HepG2 (cell line): ENCODE data around the gene NRSN2. TPM values are rescaled to one million over a fixed set of nuclear protein-coding genes. Genes with fewer than 3 reads are reported as not detected.

Source experiments
- ARID5B ChIP-seq: IDR thresholded peaks from 2 replicates; pipeline ENCODE4 v1.4.0; 2020; ENCODE audit warnings: mild to moderate bottlenecking, missing genetic modification reagents
- BORCS8-MEF2B ChIP-seq: sonication (generic); formaldehyde crosslinking; IDR thresholded peaks from 2 replicates; pipeline ENCODE4 v1.8.0; 2022; ENCODE audit warnings: mild to moderate bottlenecking, missing genetic modification reagents
- DNMT1 ChIP-seq: sonication (generic); formaldehyde crosslinking; IDR thresholded peaks from 2 replicates; pipeline ENCODE4 v1.5.1; 2020; ENCODE audit warnings: mild to moderate bottlenecking, missing genetic modification reagents
- FIP1L1 ChIP-seq: fragments of 200-400 bp; formaldehyde crosslinking; IDR thresholded peaks from 2 replicates; pipeline ENCODE4 v1.6.1; 2018; ENCODE audit warnings: low read depth, mild to moderate bottlenecking, low read length, moderate library complexity, borderline replicate concordance; ENCODE audit not compliant: insufficient read depth
- GMEB2 ChIP-seq: IDR thresholded peaks from 2 replicates; pipeline ENCODE4 v1.6.1; 2016; ENCODE audit warnings: missing biosample characterization, missing genetic modification reagents, low read depth
- GPN1 ChIP-seq: sonication (generic); formaldehyde crosslinking; IDR thresholded peaks from 2 replicates; pipeline ENCODE4 v1.5.1; 2020; ENCODE audit warnings: missing genetic modification reagents, borderline replicate concordance
- HES4 ChIP-seq: sonication (generic); formaldehyde crosslinking; IDR thresholded peaks from 2 replicates; pipeline ENCODE4 v1.9.0; 2021; ENCODE audit warnings: mild to moderate bottlenecking, missing genetic modification reagents, borderline replicate concordance
- HOXA3 ChIP-seq: sonication (generic); formaldehyde crosslinking; IDR thresholded peaks from 2 replicates; pipeline ENCODE4 v1.5.0; 2020; ENCODE audit warnings: missing genetic modification reagents
- KDM4B ChIP-seq: sonication (generic); formaldehyde crosslinking; IDR thresholded peaks from 2 replicates; pipeline ENCODE4 v1.4.0; 2020; ENCODE audit warnings: missing genetic modification reagents
- KLF11 ChIP-seq: IDR thresholded peaks from 2 replicates; pipeline ENCODE4 v1.6.1; 2016; ENCODE audit warnings: missing compliant biosample characterization
- MIER2 ChIP-seq: IDR thresholded peaks from 2 replicates; pipeline ENCODE4 v1.6.1; 2016; ENCODE audit warnings: missing biosample characterization, missing genetic modification reagents
- MTA1 ChIP-seq: sonication (generic); formaldehyde crosslinking; IDR thresholded peaks from 2 replicates; pipeline ENCODE4 v1.4.0; 2020; ENCODE audit warnings: missing genetic modification reagents, mild to moderate bottlenecking, borderline replicate concordance
- NCOR1 ChIP-seq: fragments of 200-600 bp; sonication (generic); IDR thresholded peaks from 2 replicates; pipeline ENCODE4 v1.7.0; 2017; ENCODE audit warnings: antibody characterized with exemption, low read length, borderline replicate concordance
- PHF21A ChIP-seq: sonication (generic); formaldehyde crosslinking; IDR thresholded peaks from 2 replicates; pipeline ENCODE4 v1.5.0; 2020; ENCODE audit warnings: mild to moderate bottlenecking, missing genetic modification reagents
- POLR2A ChIP-seq, 2 experiments: IDR thresholded peaks; 2 replicates each; pipeline ENCODE4 v1.6.1; 2011; ENCODE audit warnings: low read depth in 2 of 2, low read length in 2 of 2, mild to moderate bottlenecking in 1 of 2, moderate library complexity in 1 of 2; ENCODE audit not compliant: insufficient read depth in 1 of 2
- RBM22 ChIP-seq: fragments of 200-400 bp; formaldehyde crosslinking; optimal IDR thresholded peaks from 2 replicates; pipeline ENCODE3; 2017; ENCODE audit warnings: mild to moderate bottlenecking, low read length, moderate library complexity
- RBM39 ChIP-seq: fragments of 200-400 bp; formaldehyde crosslinking; IDR thresholded peaks from one replicate; pipeline ENCODE4 v1.6.1; 2018; ENCODE audit warnings: antibody characterized with exemption, mild to moderate bottlenecking, low read depth, low read length; ENCODE audit not compliant: poor library complexity, severe bottlenecking
- SNAI1 ChIP-seq: sonication (generic); formaldehyde crosslinking; IDR thresholded peaks from 2 replicates; pipeline ENCODE4 v1.5.0; 2020; ENCODE audit warnings: mild to moderate bottlenecking, missing genetic modification reagents, borderline replicate concordance
- TCF7L2 ChIP-seq: IDR thresholded peaks from 2 replicates; pipeline ENCODE4 v1.6.1; 2011; ENCODE audit warnings: mild to moderate bottlenecking, low read depth, low read length, moderate library complexity
- ZFP36 ChIP-seq: fragments of 150-350 bp; IDR thresholded peaks from 2 replicates; pipeline ENCODE4 v1.6.1; 2018; ENCODE audit warnings: borderline replicate concordance, low read length, low read depth; ENCODE audit not compliant: partially characterized antibody
- ZNF205 ChIP-seq: IDR thresholded peaks from 2 replicates; pipeline ENCODE4 v1.6.1; 2018; ENCODE audit warnings: missing biosample characterization, missing genetic modification reagents
- ZNF24 ChIP-seq: fragments of 450-650 bp; IDR thresholded peaks from 2 replicates; pipeline ENCODE4 v1.6.1; 2017; ENCODE audit warnings: antibody characterized with exemption, mild to moderate bottlenecking
- ZNF256 ChIP-seq: sonication (generic); formaldehyde crosslinking; conservative IDR thresholded peaks from 2 replicates; pipeline ENCODE4 v1.4.0; 2020; ENCODE audit warnings: missing genetic modification reagents
- ZNF496 ChIP-seq: sonication (generic); formaldehyde crosslinking; IDR thresholded peaks from 2 replicates; pipeline ENCODE4 v1.8.1; 2023; ENCODE audit warnings: mild to moderate bottlenecking, moderate library complexity, missing genetic modification reagents; ENCODE audit not compliant: insufficient replicate concordance
- ZNF570 ChIP-seq: sonication (generic); formaldehyde crosslinking; IDR thresholded peaks from 2 replicates; pipeline ENCODE4 v1.4.0; 2020; ENCODE audit warnings: mild to moderate bottlenecking, missing genetic modification reagents, borderline replicate concordance
- ZNF7 ChIP-seq: IDR thresholded peaks from 2 replicates; pipeline ENCODE4 v1.6.1; 2016; ENCODE audit warnings: missing biosample characterization, missing genetic modification reagents
- ZNF766 ChIP-seq: sonication (generic); formaldehyde crosslinking; IDR thresholded peaks from 2 replicates; pipeline ENCODE4 v1.5.0; 2020; ENCODE audit warnings: missing genetic modification reagents, borderline replicate concordance
- polyA plus RNA-seq, 8 experiments: library from polyadenylated mRNA; depleted of rRNA in 3 of 8; stranded (reverse) in 7 of 8; unstranded in 1 of 8; fragments of >200 nt; fragmentation: Illumina TruSeq in 4 of 8; extraction: Trizol in 4 of 8; gene quantifications; 2 replicates each; pipeline versions ENCODE4 v1.2.1 to v1.2.3, GENCODE V29; 2011 to 2016; ENCODE audit warnings: low read depth in 4 of 8, missing spikeins in 1 of 8, mixed read lengths in 1 of 8; ENCODE audit not compliant: insufficient read depth in 1 of 8
- total RNA-seq, 5 experiments: library from RNA; depleted of rRNA; stranded (reverse); fragments of >200 nt; fragmentation: Illumina TruSeq; extraction: Trizol; gene quantifications; 2 replicates each; pipeline ENCODE4 v1.2.3, GENCODE V29; 2016; ENCODE audit warnings: low read depth in 1 of 5

The NRSN2 gene
- total and polyA plus RNA-seq, 2 of the 13 experiments (the other 11 are each of a cell fraction or from before 2014, with no cell fraction given): 32.3 to 49.4 TPM

- TF ChIP-seq HES4 (CRISPR knock-in tag) (0 out of 2 replicates have a peak, but pooled peaks have one; percentile 40), KDM4B (CRISPR knock-in tag) (no peak), FIP1L1 (no peak), GPN1 (CRISPR knock-in tag) (no peak), SNAI1 (no peak), ZNF496 (CRISPR knock-in tag) (no peak), MIER2 (CRISPR knock-in tag) (no peak), ZNF256 (CRISPR knock-in tag) (no peak), POLR2A (IDR thresholded peaks at IDR 0.05; ENCODE audit: insufficient read depth in 1 of 2, low read depth in 2 of 2, low read length in 2 of 2) (peak in 1 of 2 experiments; percentile 43; a peak in 1 of 4 replicates), ZNF766 (CRISPR knock-in tag) (no peak), ARID5B (CRISPR knock-in tag) (no peak), DNMT1 (peak; percentile 84; the same call in 1 of the 2 replicates), RBM39 (peak; percentile 28), MTA1 (CRISPR knock-in tag) (peak; percentile 77; the same call in 1 of the 2 replicates), BORCS8-MEF2B (CRISPR knock-in tag) (0 out of 2 replicates have a peak, but pooled peaks have one; percentile 40), KLF11 (CRISPR knock-in tag) (no peak), GMEB2 (CRISPR knock-in tag) (no peak), TCF7L2 (no peak), ZNF7 (no peak), NCOR1 (no peak), ZNF24 (no peak), ZNF205 (CRISPR knock-in tag) (no peak), RBM22 (peak; percentile 92), PHF21A (CRISPR knock-in tag) (no peak), HOXA3 (CRISPR knock-in tag) (peak; percentile 21; the same call in 1 of the 2 replicates), ZFP36 (no peak), ZNF570 (CRISPR knock-in tag) (no peak)
Measured at GRCh38 chr20:391041-391711, 44.3 kb downstream of the NRSN2 start (continued).
